Smooth muscle cell (in vitro differentiated cells): Measurements from ENCODE around the gene MRPS35. TPM values are rescaled to one million over a fixed set of nuclear protein-coding genes. Genes with fewer than 3 reads are reported as not detected.

Experiments
- DNase-seq: peaks from one replicate; lab custom pipeline; 2025; ENCODE audit not compliant: unreplicated experiment; lab: John Stamatoyannopoulos, UW
- H2AFZ ChIP-seq: fragments of 200-600 bp; sonication (generic); 2 replicates; pipeline ENCODE4 v1.6.0; 2016; ENCODE audit warnings: antibody characterized with exemption, low read depth, mild to moderate bottlenecking
- H3F3A ChIP-seq: fragments of 200-600 bp; sonication (generic); 2 replicates; pipeline ENCODE4 v1.6.0; 2017; ENCODE audit warnings: antibody characterized with exemption, low read depth
- H3K27ac ChIP-seq: fragments of 200-600 bp; sonication (generic); 2 replicates; pipeline ENCODE4 v1.5.1; 2016; ENCODE audit warnings: low read depth, mild to moderate bottlenecking
- H3K27me3 ChIP-seq: fragments of 200-600 bp; sonication (generic); 2 replicates; pipeline ENCODE4 v1.6.1; 2016; ENCODE audit warnings: low read depth, mild to moderate bottlenecking
- H3K36me3 ChIP-seq: fragments of 200-600 bp; sonication (generic); 2 replicates; pipeline ENCODE4 v1.5.1; 2016; ENCODE audit warnings: low read depth
- H3K4me1 ChIP-seq: fragments of 200-600 bp; sonication (generic); 2 replicates; pipeline ENCODE4 v1.5.1; 2016; ENCODE audit warnings: low read depth
- H3K4me2 ChIP-seq: fragments of 200-600 bp; sonication (generic); 2 replicates; pipeline ENCODE4 v1.6.0; 2016; ENCODE audit warnings: mild to moderate bottlenecking
- H3K4me3 ChIP-seq: fragments of 200-600 bp; sonication (generic); 2 replicates; pipeline ENCODE4 v1.5.1; 2016; ENCODE audit warnings: mild to moderate bottlenecking
- H3K79me2 ChIP-seq: fragments of 200-600 bp; sonication (generic); 2 replicates; pipeline ENCODE4 v1.6.0; 2016; ENCODE audit warnings: low read depth, mild to moderate bottlenecking
- H3K9ac ChIP-seq: fragments of 200-600 bp; sonication (generic); 2 replicates; pipeline ENCODE4 v1.6.0; 2016; ENCODE audit warnings: low read depth
- H3K9me3 ChIP-seq: fragments of 200-600 bp; sonication (generic); replicated peaks from 2 replicates; pipeline ENCODE4 v1.5.1; 2016; ENCODE audit warnings: low read depth
- H4K20me1 ChIP-seq: fragments of 200-600 bp; sonication (generic); 2 replicates; pipeline ENCODE4 v1.6.0; 2016; ENCODE audit warnings: low read depth
- WGBS: methylation state at CpG from one replicate; pipeline ENCODE4 v1.1.7; 2016; ENCODE audit warnings: low lambda C conversion rate; 5-methylcytosine and 5-hydroxymethylcytosine counted together
- polyA plus RNA-seq: library from polyadenylated mRNA; unstranded; fragments of >200 nt; fragmentation: Nextera tagmentation; extraction: Ambion mirVana; gene quantifications from 2 replicates; pipeline ENCODE4 v1.2.1, GENCODE V29; 2016
- total RNA-seq: library from RNA; depleted of rRNA; stranded (reverse); fragments of >200 nt; gene quantifications from 2 replicates; pipeline ENCODE4 v1.2.3, GENCODE V29; 2014
- TF ChIP-seq, protein P1 (sequence below): fragments of 200-600 bp; sonication (generic); IDR thresholded peaks from 2 replicates; pipeline ENCODE4 v1.5.1; 2017; ENCODE audit warnings: borderline replicate concordance, mild to moderate bottlenecking, antibody characterized with exemption; ENCODE audit not compliant: insufficient read depth, poor library complexity, severe bottlenecking

The MRPS35 gene
- total and polyA plus RNA-seq, 2 experiments from 2014 or later = 51.6 to 77.1 TPM

DNA sequence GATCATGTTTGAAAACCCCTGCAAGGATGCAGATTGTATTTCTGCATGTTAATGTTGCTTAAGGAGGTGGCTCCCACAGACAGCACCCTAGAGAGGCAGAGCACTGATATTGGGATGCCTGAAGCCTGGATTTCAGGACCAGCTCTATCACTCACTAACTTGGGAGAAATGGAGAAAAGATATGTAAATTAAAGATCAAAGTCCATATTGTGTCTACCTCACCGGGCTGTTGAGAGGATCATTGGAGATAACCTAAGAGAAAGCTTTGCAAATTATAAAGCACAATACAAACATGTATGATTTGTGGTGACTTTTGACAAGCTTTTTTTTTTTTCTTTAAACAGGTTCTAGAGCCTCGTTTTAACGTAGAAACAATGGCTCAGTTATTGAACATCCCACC lies 22.0 kb upstream of the MRPS35 start:
- no peak overlapping the region for H3K4me3 ChIP-seq
- DNase-seq = no peak
- no peaks in the 10 kb centered on the region for H4K20me1 ChIP-seq
- no peak overlapping the region for H2AFZ ChIP-seq
- no peaks in the 10 kb centered on the region for H3K9me3 ChIP-seq
- TF ChIP-seq, protein P1, sequence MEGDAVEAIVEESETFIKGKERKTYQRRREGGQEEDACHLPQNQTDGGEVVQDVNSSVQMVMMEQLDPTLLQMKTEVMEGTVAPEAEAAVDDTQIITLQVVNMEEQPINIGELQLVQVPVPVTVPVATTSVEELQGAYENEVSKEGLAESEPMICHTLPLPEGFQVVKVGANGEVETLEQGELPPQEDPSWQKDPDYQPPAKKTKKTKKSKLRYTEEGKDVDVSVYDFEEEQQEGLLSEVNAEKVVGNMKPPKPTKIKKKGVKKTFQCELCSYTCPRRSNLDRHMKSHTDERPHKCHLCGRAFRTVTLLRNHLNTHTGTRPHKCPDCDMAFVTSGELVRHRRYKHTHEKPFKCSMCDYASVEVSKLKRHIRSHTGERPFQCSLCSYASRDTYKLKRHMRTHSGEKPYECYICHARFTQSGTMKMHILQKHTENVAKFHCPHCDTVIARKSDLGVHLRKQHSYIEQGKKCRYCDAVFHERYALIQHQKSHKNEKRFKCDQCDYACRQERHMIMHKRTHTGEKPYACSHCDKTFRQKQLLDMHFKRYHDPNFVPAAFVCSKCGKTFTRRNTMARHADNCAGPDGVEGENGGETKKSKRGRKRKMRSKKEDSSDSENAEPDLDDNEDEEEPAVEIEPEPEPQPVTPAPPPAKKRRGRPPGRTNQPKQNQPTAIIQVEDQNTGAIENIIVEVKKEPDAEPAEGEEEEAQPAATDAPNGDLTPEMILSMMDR = no peak
- H3F3A ChIP-seq = peaks cover 4% of the 10 kb centered on the region
- no peak overlapping the region for H3K4me2 ChIP-seq
- no peaks in the 10 kb centered on the region for H3K79me2 ChIP-seq
- no peaks in the 10 kb centered on the region for H3K4me1 ChIP-seq
- 98% methylated on average over 3 of the region's 3 CpGs for WGBS
- no peak overlapping the region for H3K9ac ChIP-seq
- peaks cover 51% of the 10 kb centered on the region for H3K36me3 ChIP-seq
- H3K27me3 ChIP-seq = no peaks in the 10 kb centered on the region
- H3K27ac ChIP-seq = no peak overlapping the region

DNA sequence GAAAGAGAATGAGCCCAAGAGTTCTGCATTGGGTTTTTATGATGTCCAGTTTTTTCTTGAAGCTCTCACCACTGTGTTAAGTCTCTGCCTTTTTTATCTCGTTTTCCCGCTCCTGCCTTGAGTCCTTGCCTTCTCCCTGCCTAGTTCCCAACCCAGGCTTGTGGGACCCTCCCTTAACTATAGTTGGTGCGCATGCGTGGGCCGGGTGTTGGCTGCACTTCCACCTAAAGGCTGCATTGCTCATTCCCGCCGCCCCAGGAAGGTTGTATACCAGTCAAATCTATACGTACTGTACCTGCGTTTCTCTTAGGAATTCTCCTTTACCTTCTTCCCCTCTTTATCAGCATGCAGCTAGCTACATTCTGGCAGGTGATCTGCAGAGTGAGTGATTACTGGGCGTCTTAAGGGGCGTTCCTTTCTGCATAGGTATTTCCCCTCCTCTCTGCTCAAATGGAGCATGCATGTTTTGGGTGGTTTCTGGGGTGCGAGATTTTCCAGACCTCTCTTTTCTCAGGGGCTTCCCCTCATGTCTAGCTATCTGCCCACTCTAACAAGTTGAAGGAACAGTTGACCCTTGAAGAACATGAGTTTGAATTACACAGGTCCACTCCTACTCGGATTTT lies 21.0 kb upstream of the MRPS35 start:
- H3K27me3 ChIP-seq = no peaks in the 10 kb centered on the region
- WGBS = 95% methylated on average over 13 of the region's 13 CpGs
- no peak overlapping the region for H3K4me2 ChIP-seq
- H3K27ac ChIP-seq = no peak overlapping the region
- no peaks in the 10 kb centered on the region for H3K9me3 ChIP-seq
- H2AFZ ChIP-seq = no peak overlapping the region
- no peaks in the 10 kb centered on the region for H3K4me1 ChIP-seq
- peaks cover 3% of the 10 kb centered on the region for H3F3A ChIP-seq
- TF ChIP-seq, protein P1 = no peak
- no peak overlapping the region for H3K9ac ChIP-seq
- no peaks in the 10 kb centered on the region for H3K79me2 ChIP-seq
- H4K20me1 ChIP-seq = no peaks in the 10 kb centered on the region
- H3K36me3 ChIP-seq = peaks cover 57% of the 10 kb centered on the region
- H3K4me3 ChIP-seq = no peak overlapping the region
- DNase-seq = no peak

DNA sequence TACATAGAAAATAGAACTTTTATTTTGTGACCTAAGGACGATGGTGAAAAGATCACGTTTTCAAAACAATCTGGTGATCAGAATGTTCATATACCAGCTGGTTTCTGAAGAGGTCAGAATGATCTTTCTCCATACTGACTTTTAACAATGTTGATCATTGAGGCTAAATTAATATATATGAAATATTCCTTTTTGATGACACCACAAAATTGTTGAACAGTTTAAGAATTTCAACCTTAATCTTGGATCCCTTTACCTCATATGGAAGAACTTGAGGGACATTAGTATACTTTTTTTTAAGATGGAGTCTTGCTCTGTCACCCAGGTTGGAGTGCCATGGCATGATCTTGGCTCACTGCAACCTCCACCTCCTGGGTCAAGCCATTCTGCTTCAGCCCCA lies 17.2 kb upstream of the MRPS35 start:
- TF ChIP-seq, protein P1 = no peak
- H3K27me3 ChIP-seq = no peaks in the 10 kb centered on the region
- peaks cover 44% of the 10 kb centered on the region for H3K36me3 ChIP-seq
- H3K27ac ChIP-seq = no peak overlapping the region
- H3K4me2 ChIP-seq = no peak overlapping the region
- no peak for DNase-seq
- H3K4me3 ChIP-seq = no peak overlapping the region
- H3K9ac ChIP-seq = no peak overlapping the region
- no peaks in the 10 kb centered on the region for H3K9me3 ChIP-seq
- H3F3A ChIP-seq = no peaks in the 10 kb centered on the region
- no peaks in the 10 kb centered on the region for H3K79me2 ChIP-seq
- H2AFZ ChIP-seq = no peak overlapping the region
- WGBS = 99% methylated on average over 2 of the region's 2 CpGs
- no peaks in the 10 kb centered on the region for H4K20me1 ChIP-seq
- H3K4me1 ChIP-seq = no peaks in the 10 kb centered on the region
